MG63 (cell line): ENCODE data around the gene TMEM209. TPM values are rescaled to one million over a fixed set of nuclear protein-coding genes. Genes with fewer than 3 reads are reported as not detected.
"Not testable (repeated sequence)": the region's sequence is repeated elsewhere in the genome, so short reads cannot be mapped to it uniquely, and the experiment has no call there.

Source experiments
- DNase-seq: peaks from one replicate; pipeline ENCODE4 v3.0.0-alpha.2; 2020
- H3K27me3 ChIP-seq: fragments of 250-450 bp; sonication (Bioruptor Pico); 2 replicates; pipeline ENCODE4 v1.5.1; 2020; ENCODE audit warnings: mild to moderate bottlenecking, moderate library complexity
- H3K36me3 ChIP-seq: fragments of 250-450 bp; sonication (Bioruptor Pico); 2 replicates; pipeline ENCODE4 v1.5.1; 2020; ENCODE audit warnings: mild to moderate bottlenecking, moderate library complexity
- H3K4me3 ChIP-seq: fragments of 250-450 bp; sonication (Bioruptor Pico); 2 replicates; pipeline ENCODE4 v1.5.1; 2020; ENCODE audit warnings: mild to moderate bottlenecking, moderate library complexity
- H3K9me3 ChIP-seq: fragments of 250-450 bp; sonication (Bioruptor Pico); 2 replicates; pipeline ENCODE4 v1.5.1; 2020; ENCODE audit warnings: mild to moderate bottlenecking, moderate library complexity
- total RNA-seq: library from RNA; depleted of rRNA; stranded (reverse); fragments of >200 nt; shearing (Covaris generic); gene quantifications from 2 replicates; pipeline ENCODE4 v1.2.3, GENCODE V29; 2014; ENCODE audit warnings: low replicate concordance; rRNA removed

TMEM209 gene
- total RNA-seq, 1 experiment from 2014 or later: 5.1 TPM

DNA sequence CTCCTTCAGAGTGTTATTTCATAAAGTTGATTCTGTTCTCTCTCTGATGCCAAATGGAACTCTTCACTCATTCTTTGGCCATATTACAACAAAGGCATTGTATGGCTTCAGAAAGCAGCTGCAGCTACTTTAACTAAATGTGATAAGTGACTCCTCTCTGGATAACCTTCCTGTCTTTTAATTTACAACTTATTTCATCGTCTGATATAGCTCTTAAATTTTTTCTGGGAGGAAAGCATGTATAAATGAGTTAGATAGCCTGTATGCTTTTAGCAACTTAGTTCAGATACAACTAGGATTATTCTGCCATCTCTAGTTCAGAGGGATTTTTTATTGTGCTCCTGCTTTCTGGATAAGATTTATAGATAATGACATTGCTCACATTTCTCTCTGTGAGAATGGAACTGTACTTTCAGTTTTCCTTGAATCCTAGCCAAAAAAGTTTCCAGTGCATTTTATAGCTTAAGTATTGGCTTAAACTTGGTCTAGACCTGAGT is 77.3 kb downstream of the TMEM209 start:
- no peak for DNase-seq
- Histone ChIP-seq H3K4me3 (no peak overlapping the region), H3K36me3 (peaks cover 35% of the 10 kb centered on the region), H3K9me3 (no peaks in the 10 kb centered on the region), H3K27me3 (no peaks in the 10 kb centered on the region)

DNA sequence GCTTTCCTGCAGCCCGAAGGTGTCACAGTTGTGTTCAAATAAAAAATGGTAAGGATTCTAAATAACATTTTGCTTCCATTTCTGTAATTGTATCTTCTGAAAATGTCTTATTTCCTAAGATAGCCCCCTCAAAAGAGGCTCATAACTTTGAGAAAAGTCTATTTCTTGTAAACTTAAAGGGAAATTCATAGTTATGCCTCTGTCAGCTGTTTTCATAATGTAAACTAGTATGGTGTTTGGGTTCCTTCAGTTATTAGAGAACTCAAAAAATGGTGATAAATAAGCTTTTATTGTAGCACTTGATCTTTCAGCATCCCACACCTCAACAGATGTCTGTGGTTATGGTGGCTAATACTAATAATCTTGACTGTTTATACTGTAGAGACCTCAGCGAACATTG is 77.8 kb downstream of the TMEM209 start:
- no peak for DNase-seq
- peaks cover 35% of the 10 kb centered on the region for H3K36me3 ChIP-seq
- no peaks in the 10 kb centered on the region for H3K27me3 ChIP-seq
- H3K4me3 ChIP-seq: no peak overlapping the region
- H3K9me3 ChIP-seq: no peaks in the 10 kb centered on the region

DNA sequence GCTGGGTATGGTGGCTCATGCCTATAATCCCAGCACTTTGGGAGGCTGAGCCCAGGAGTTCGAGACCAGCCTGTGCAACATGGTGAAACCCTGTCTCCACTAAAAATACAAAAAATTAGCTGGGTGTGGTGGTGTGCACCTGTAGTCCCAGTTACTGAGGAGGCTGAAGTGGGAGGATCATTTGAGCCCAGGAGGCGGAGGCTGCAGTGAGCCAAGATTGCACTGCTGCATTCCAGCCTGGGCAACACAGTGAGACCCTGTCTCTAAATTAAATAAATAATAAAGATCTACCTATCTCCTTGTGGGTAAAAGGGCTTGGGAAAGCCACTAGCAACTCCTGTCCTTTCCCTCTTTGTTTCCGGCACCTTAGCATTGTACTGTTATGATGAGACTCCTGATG is 78.4 kb downstream of the TMEM209 start:
- peaks cover 35% of the 10 kb centered on the region for H3K36me3 ChIP-seq
- not testable (repeated sequence) for H3K27me3 ChIP-seq, H3K9me3 ChIP-seq, H3K4me3 ChIP-seq, DNase-seq

DNA sequence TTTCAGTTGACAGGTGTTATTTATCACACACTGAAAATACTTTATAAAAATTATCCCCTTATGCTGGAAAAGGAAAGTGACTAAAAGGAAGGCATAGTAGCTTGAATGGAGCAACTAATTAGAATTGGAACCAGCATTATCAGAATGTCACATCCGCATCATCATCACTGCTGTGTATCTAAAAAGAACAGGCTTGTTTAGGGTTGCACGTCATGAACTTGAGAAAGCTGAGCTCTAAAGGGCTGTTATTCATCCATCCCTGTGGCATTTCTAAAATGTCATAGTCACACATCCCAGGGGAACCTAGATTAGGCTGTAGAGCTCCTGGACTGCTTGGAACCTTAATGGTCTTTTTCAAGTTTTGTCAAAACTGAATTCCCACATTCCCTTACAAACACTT is 80.5 kb downstream of the TMEM209 start:
- H3K36me3 ChIP-seq: peaks cover 30% of the 10 kb centered on the region
- DNase-seq: no peak

DNA sequence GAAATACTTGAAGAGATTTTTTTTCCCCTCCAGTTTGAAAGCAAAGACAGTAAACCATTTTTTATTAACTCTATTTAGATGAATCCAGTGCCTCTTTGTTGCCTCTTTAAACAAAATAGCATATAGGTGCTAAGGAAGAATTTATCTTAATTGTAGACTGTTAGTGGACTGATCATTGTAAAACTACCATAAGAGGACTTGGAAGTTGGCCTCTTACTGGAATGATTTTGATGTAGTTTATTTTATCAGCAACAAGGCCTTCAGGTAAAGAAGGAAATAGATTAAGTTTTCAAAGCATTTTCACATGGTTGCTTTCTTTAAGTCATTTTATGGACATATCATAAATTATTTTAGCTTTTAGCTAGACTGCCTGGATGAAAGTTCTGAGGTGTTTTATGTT is 81.7 kb downstream of the TMEM209 start:
- H3K9me3 ChIP-seq: no peaks in the 10 kb centered on the region
- no peaks in the 10 kb centered on the region for H3K27me3 ChIP-seq
- H3K36me3 ChIP-seq: peaks cover 23% of the 10 kb centered on the region
- H3K4me3 ChIP-seq: no peak overlapping the region
- DNase-seq: no peak

More for the DNA sequence above, 80.5 kb downstream of the TMEM209 start:
- no peaks in the 10 kb centered on the region for H3K27me3 ChIP-seq
- no peaks in the 10 kb centered on the region for H3K9me3 ChIP-seq
- H3K4me3 ChIP-seq: no peak overlapping the region

DNA sequence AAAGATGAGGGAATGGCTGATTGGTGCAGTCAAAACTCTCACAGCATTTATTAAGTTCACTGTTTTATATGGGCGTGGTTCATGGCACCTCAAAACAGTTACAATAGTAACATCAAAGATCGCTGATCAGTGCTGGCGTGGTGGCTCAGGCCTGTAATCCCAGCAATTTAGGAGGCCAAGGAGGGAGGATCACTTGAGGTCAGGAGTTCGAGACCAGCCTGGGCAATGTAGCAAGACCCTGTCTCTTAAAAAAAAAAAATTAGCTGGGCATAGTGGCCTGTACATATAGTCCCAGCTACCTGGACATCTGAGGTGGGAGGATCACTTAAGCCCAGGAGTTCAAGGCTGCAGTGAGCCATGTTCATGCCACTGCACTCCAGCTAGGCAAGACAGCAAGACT is 86.4 kb downstream of the TMEM209 start:
- no peaks in the 10 kb centered on the region for H3K9me3 ChIP-seq
- no peaks in the 10 kb centered on the region for H3K27me3 ChIP-seq
- H3K36me3 ChIP-seq: peaks cover 3% of the 10 kb centered on the region
- DNase-seq: no peak
- H3K4me3 ChIP-seq: no peak overlapping the region

DNA sequence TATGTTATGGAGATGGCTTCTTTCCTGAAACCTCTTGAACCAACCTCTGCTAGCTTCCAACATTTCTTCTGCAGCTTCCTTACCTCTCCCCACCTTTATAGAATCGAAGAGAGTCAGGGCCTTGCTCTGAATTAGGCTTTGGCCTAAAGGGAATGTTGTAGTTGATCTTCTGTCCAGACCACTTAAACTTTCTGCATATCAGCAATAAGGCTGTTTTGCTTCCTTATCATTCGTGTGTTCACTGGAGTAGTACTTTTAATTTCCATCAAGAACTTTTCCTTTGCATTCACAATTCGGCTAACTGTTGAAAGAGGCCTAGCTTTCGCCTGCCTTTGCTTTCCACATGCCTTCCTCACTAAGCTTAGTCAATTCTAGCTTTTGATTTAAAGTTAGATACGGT is 86.9 kb downstream of the TMEM209 start:
- Histone ChIP-seq H3K4me3 (no peak overlapping the region), H3K9me3 (no peaks in the 10 kb centered on the region), H3K36me3 (no peaks in the 10 kb centered on the region; the same call in none of the 2 replicates), H3K27me3 (no peaks in the 10 kb centered on the region)
- no peak for DNase-seq

DNA sequence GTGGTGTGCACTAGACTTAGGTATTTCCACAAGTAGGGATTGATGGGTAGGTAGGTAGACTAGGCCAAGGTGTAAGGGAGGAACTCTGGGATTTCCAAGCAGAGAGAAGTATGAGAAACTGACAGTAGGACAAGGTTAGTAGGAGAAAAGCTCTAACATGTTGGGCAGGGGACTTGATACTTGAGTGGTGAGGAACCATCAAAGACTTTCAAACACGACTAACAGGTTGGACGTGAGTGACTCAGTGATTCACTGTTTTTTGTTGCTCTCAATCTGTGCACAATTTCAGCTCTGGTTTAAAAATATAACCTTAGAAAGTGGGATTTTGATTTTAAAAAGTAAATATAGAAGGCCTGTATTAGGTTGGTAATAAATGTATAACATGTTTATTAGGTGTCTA is 90.4 kb downstream of the TMEM209 start:
- Histone ChIP-seq H3K36me3 (no peaks in the 10 kb centered on the region; the same call in 1 of the 2 replicates), H3K27me3 (no peaks in the 10 kb centered on the region), H3K9me3 (no peaks in the 10 kb centered on the region), H3K4me3 (no peak overlapping the region)
- DNase-seq: no peak

Other genes with a start within 250 kb of the TMEM209 start
- 18.8 and 25.9 TPM in 2 replicates for gene ZC3HC1, start 154.0 kb downstream of the TMEM209 start, total RNA-seq
- gene KLHDC10, start 134.9 kb downstream of the TMEM209 start, total RNA-seq: 8.8 and 11.6 TPM in 2 replicates
- gene SSMEM1, start 2.5 kb upstream of the TMEM209 start, total RNA-seq: not detected in 2 replicates
- 1.0 and 1.6 TPM in 2 replicates for gene CPA2, start 61.5 kb upstream of the TMEM209 start, total RNA-seq
- gene CPA4, start 87.8 kb upstream of the TMEM209 start, total RNA-seq: 238 and 337 TPM in 2 replicates
- 0.13 TPM in 1 of 2 replicates, not detected in the other for gene CPA5, start 139.4 kb upstream of the TMEM209 start, total RNA-seq
- not detected in 2 replicates for gene CPA1, start 175.1 kb upstream of the TMEM209 start, total RNA-seq
- gene CEP41, start 235.6 kb upstream of the TMEM209 start, total RNA-seq: 13.1 and 20.4 TPM in 2 replicates